ENCODE results near the gene AKAP13.

GRCh38 chr15:85430406-85431204 is 50.2 kb downstream of the AKAP13 start:
- TF ChIP-seq CEBPB (IDR thresholded peaks at IDR 0.05; ENCODE audit: low read depth, low read length) (no peak), EP300 (IDR thresholded peaks at IDR 0.05; ENCODE audit: borderline replicate concordance in 1 of 2, low read depth in 2 of 2, low read length in 2 of 2) (no peak), SP2 (IDR thresholded peaks at IDR 0.05; ENCODE audit: low read length) (no peak), CBX5 (IDR thresholded peaks at IDR 0.05; ENCODE audit: low read depth, low read length) (no peak), YY1 (IDR thresholded peaks at IDR 0.05; ENCODE audit: low read depth, low read length) (no peak), TAF7 (optimal IDR thresholded peaks at IDR 0.05; ENCODE audit: borderline replicate concordance, low read depth, low read length) (no peak), POLR2AphosphoS5 (IDR thresholded peaks at IDR 0.05; ENCODE audit: low read depth, low read length) (no peak)

Data from H1 (cell line).